ENCODE data around the gene GRB10.

Gene GRB10

DNA sequence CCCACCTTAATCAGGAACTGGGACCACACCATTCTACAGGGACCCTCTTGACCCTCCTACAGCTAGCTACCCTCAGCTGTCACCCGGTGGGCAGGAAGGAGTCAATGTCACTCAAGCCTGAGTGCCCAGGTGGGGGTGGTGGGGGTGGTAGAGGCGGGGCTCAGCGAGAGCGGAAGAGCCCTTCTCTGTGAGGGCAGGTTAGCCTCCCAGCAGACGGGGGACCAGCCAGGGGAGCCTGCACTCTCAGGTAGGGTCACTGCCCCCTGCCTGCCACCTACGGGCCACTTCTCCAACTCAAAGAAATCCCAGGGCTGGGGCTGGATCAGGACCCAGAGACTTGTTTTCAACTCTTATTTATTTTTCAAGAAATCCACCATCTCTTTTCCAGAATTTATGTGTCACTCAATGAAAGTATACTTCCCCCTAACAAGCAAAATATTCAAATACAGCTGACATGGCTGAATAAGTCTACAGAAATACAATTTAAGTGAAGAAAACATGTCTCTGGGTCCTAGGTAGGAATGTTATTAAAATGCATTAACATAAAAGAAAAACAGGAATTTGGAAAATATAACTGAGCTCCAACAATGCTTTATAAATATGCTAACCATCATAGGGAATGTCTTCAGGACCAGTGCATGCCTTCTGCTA is 154.1 kb downstream of the GRB10 start:
- DNase-seq: no peak

DNA sequence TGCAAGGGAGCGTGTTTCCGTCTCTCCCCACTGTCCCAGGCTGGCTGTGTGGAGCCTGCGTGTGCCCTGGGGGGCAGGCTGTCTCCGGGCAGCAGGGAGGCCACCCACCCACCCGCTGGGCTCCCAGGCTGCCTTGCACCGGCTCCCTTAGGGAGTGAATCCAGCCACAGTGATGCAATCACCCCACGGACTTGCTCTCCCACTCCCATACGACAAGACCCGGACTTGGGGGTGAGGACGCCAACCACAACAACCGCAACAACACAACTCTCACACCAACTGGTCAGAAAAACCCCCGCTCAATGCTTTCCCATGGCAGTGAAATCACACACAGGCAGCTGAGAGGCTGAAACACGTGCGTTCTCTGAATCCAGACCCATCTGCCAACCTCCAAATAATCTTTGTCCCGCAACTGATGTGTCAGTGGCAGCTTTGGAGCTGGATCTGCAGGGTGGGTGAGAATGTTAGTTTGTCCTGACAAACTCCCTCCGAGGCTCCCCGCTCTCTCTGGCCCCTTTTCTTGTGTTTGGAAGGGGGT is 154.8 kb downstream of the GRB10 start:
- no peak for DNase-seq

DNA sequence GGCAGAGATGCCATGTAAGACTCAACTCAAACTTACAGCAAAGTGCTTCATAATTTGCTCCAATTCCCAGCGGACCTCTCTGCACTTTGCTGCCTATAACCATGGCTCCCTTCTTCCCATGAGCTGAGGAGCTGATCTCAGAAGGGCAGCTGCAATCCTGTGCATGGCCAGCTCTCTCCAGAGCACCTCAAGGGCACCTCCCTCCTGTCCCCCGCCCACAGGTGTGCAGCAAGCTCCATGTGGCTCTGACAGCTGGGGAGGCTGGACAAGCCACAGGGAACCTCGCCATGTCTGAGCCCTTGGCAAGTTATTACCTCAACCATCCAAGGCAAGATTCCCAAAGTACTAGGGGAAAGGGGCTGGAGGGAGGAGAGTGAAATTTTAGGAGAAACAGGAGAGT is 156.4 kb downstream of the GRB10 start:
- no peak for DNase-seq

DNA sequence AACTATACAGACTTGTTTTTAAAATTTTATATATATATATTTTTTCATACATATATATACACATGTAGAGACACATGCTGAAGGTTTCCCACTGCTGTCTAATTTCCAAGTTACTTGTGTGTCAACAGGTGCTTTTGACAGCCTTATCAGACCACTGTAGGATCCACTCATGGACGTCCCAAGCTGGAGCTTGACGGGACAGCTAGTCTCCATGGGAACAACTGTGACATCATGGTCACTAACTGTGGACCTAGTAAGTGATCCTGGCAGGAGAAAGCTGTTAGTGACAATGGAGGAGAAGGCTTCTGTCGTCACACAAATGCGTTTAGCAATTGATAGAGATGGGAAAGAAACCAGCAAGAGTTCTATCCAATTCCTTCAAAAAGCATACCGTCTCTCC is 157.3 kb downstream of the GRB10 start:
- no peak for DNase-seq

DNA sequence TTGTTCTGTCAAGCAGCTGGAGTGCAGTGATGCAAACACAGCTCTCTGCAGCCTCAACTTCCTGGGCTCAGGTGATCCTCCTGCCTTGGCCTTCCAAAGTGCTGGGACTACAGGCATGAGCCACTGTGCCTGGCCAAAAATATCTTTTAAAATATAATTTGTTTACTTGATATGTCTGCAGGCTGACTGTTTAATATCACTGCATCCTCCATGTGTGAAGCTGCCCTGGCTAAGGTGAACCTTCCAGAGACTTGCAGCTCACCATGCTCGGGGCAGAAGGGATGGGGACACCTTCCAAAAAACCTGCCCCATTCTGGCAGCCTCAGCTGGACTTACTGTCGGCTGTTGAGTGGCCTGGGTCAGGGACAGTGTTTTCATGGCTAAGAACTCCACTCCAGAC is 159.9 kb downstream of the GRB10 start:
- DNase-seq: no peak

DNA sequence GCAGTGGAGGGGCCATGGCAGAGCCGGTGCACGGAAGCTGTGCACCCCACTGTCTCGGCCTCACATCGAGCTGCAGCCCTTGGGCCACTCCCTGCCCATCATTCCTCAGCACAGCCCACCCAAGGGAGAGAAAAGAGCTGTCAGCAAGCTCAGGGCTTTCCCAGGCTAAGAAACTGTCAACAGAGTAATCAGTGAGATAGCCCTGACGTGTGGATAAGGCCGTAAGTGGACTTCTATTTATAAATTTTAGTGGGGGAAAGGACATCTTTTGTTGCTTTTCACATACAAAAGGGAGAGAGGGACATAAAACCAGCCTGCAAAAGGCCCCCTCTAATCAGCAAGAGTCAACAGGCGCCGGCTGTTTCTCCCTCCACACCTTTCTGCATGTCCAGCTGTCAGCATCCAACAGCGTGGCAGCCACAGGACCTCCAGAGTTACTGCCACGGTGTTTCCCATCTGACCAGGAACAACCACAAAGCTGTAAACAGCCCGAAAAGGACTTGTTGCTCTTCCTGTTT is 160.7 kb downstream of the GRB10 start:
- DNase-seq: no peak

DNA sequence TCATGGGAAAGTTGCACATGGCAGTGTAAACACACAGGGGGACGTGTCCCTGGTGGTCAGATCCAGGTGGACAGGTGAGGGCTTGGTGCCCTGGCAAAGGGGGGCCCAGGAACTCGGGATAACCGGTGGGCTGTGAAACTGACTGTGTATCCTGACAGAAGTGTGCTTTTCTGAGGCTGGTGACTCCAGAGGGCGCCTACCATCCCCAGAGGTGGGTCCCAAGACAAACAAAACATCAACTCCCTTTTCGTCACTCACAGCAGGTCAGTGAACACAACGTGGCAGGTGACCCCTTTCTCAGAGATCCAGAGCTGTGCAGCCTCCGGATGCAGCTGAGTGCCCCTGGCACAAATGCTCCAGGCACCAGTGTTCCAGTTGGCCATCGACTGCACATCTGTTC is 161.5 kb downstream of the GRB10 start:
- no peak for DNase-seq

DNA sequence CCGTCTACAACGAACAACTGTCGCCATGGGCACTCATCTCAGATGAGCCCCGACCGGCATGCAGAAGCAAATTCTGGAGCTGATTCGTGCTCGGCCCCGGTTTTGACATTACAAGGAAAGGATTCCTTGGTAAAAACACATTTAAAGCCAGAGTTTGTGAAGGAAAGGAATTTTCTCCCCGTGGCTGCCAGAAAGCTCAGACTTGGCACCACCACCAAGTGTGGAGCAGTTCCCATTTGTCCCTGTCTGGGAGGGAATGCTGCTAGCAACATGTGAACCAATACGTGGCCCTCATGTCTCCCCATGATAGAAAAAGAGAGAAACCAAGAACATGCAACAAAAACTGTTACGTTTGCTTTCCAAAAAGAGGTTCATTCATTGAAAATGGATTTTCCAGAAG is 162.3 kb downstream of the GRB10 start:
- DNase-seq: no peak

DNA sequence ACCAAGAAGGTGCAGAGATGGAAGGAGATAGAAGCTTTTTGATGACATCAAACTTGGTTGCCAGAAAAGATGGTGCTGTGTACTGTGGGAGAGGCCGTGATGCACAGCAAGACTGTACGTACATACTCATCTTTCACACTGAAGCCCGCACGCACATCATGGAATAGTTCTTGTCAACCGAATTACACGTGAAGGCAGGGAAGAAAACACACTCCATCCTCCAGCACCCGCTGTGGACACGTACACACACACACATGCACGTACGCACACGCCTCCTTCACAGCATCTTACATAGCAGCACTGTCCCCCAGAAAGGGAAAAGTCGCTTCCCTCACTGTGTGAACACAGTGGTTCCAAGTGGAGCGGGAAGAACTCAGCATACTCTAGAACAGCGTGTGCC is 163.0 kb downstream of the GRB10 start:
- DNase-seq: no peak

DNA sequence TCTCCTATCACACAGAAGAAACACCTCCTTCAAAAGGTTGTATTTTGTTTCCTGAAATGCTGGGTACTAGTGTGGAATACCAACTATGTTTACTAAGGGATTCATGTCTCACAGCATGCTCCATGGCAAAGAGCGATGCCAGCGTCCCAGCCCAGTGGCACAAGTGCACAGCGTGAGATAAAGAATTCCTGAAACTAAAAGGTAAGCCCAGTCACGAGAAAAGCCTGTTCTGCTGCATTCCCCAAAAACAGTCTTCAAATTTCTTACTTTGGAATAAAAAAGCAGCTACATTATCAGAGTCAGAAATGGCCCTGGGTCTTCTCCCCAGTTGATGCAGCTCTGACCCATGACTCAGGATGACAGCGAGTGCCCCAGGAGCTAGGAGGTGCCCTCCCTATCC is 164.4 kb downstream of the GRB10 start:
- no peak for DNase-seq

DNA sequence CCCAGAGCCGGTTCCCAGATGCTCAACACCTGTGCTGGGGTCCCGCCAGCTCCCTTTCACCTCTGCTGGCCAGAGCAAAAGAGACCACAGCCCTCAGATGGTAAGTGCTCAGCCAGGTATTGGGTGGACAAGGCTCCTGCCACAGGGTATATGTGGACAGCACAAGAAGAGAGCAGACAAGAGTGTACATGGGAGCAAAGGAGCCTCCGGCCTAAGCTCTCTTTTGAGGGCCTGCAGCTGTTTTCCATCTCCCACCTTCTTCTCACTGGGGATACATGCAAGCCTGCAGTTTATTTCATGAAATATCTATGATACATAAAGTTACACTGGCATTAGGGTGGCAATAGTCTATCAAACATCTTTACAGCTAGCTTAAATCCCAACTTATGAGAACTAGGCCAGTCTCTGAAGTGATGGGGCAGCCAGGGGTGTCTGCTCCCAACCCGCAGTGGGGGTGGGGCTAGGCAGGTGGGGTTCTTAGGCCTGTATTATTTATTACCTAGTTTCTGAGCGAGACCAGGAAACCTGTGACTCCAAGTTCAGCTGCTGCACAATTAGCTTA is 167.1 kb downstream of the GRB10 start:
- DNase-seq: no peak

DNA sequence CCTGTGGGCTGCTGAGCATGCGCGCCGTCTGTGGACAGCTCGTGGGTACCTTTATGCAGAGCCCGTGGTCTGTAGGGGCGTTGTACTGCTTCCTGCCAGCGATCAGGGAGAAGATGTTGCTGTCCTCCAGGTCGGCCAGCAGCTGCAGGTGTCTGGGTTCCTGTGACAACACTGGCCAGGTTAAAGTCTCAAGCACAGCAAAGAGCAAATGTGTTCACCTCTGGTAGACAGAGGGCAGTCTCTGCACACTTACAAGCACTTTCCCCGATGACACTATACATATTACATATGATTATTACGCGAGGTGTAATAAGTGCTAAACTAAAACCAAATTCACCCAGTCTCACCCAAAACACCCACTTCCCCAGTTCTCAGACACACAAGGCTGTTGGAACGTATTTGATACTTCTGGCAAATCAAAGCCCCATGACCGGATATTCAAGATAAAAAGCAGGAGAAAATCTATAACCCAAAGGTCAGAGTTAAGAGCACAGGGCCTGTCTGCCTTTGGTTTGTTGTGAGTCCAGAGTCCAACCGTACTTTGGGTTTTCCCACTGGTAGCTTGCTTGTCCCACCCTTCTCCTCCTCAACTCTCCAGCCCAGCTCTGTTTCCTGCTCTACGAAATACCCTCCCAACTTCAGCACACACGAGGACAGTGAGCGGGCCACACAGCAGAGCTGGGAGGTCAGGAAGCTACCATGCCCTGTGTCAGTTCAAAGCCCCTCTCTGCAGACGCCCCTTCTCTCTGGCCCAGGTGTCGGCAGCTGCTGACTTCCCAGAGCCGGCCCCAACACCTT is 167.8 kb downstream of the GRB10 start:
- no peak for DNase-seq

DNA sequence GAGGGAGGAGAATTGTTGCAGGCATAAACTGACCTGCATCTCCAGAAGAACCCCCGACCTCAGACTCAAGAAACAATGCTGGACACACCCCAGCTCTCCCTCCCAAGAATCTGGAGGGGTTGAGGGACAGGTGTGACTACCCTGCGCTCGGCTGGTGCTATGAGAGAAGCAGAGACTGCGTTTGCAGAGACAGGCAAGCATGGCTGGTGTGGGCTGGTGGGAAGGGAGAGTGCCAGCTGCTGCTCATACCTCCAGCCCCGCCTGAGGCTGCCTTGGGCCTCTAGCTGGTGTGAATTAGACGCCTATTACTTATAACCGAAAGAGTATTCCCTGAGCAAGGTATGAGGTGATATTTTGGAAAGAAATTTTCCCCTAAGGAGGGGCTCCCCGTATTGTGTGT is 169.2 kb downstream of the GRB10 start:
- DNase-seq: no peak

DNA sequence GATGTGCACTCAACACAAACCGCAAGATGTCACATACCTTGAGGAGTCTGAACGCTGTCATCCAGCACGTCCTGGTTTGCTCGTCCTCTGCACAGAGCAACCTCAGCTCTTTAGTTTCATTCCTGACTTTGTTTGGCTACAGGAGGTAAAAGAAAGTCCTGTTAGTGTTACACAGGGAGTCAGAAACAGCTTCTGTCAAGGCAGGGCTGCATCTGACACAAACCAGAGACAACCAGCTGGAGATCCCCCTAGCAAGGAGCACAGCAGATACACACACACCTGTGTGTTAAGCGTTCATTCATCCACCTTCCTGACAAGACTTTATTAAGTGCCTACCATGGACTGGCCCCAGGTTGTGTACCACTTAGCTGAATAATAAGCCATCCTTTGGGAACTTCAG is 170.0 kb downstream of the GRB10 start:
- DNase-seq: no peak

DNA sequence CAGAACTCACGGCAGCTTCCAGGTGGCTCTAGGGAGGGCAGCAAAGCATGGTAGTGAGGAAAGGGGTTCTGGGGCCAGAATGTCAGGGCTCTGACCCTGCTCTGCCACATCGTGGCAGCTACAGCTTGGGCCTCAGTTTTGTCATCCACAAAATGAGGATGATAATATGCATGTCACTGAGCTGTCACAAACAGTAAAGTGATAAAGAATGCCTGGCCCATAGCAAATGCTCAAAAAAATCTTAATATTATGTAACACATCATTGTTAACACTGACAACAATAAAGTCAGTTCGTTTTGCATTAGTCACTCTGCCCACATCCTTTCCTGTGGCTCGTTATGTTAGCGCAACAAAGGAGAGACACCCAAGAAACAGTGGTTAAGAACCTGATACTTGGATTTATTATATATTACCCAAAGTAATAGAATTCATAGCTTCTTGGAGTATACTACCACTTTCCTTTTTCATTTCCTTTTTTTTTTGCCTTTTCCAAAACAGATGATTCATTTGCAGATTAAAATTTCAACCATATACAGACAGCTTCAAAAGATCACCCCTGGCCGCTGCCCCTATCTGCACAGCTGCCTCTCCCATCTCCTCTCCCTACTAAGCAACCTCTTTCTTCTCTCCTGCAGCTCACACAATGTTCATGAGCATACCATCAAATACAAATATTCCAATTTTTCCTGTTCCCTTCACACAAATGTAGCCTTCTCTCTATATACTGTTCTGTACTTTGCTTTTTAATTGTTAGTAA is 172.0 kb downstream of the GRB10 start:
- DNase-seq: no peak

DNA sequence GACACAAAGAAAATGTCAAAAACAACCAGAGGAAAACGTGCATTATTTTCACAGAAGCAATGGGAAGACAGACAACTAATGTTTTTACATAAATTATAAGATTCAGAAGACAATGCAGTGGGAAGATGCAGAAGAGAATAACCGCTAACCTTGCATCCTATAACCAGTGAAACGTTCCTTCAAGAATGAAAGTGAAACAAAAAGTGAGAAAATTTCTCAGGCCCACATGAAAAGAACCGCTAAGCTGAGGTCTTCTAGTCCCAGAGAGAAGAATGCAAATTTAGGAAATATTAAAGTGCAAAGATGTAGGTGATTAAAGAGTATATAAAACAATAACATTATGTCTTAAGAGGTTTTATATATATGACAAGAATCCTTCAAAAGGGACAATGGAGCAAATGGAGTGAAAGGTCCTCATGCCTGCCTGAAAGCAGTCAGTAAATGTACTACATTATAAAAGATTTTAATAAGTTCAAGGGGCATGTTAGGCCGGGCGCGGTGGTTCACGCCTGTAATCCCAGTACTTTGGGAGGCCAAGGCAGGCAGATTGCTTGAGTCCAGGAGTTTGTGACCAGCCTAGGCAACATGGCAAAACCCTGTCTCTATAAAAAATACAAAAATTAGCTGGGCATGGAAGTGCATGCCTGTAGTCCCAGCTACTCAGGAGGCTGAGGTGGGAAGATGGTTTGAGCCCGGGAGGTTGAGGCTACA is 174.3 kb downstream of the GRB10 start:
- no peak for DNase-seq

DNA sequence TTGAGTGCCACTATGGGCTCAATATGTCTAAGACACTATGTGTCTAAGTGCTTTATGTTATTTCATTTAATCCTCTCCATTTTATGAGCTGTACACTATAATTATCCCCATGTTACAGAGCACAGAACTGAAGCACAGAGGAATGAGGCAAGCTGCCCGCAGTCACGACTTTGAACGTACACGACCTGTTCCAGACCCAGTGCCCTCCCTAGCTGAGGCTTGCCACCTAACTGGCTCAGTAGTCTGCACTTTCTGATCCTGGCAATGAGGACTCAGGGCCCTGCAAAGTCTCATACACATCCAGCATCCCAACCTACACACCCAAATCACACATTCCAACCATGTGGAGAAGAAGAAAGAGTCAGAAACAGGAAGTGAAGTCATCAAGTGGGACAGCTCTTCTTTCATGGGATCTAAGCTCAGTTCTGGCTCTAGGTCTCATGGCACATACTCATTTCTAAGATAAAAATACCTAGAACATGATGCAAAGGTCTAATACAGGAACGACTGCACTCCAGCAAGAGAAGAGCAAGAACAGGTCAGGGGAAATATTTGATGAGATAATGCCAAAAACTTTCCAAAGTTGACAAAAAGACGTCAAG is 175.1 kb downstream of the GRB10 start:
- no peak for DNase-seq

DNA sequence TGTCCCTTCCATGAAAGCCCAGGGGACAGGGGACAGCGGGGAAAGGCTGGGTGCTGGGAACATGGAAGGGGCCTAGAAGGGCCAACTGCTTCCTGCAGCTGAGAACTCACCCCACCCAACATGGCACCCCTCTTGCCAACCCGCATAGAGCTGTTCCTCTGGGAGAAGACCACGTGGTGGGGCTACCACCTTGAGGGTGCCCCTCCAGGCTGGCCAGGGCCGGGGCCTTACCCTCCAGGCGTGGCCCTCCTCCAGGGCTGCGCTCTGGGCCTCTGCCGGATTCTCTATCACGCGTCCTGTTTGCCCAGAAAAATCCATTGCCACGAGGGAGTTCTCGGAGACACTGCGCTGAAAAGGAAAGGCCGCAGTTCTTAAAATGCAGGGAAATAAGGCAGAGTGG is 177.6 kb downstream of the GRB10 start:
- DNase-seq: no peak

DNA sequence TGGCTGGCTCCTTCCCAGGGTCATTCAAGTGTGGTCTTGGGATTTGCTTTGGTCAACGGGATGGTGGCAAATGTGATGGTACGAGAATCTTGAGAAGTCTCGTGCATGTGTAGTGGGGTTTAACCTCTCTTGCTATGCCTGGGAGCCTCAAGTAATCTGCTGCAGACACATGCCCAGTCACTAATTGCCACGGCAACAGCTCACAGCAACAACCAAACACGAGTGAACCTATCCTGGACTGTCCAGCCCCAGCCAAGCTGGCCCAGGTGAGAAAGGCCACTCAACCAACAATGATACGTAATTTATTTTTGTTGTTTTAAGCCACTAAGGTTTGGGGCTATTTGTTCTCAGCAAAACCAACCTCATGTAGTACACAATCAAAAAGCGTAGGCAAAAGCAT is 179.4 kb downstream of the GRB10 start:
- DNase-seq: no peak

DNA sequence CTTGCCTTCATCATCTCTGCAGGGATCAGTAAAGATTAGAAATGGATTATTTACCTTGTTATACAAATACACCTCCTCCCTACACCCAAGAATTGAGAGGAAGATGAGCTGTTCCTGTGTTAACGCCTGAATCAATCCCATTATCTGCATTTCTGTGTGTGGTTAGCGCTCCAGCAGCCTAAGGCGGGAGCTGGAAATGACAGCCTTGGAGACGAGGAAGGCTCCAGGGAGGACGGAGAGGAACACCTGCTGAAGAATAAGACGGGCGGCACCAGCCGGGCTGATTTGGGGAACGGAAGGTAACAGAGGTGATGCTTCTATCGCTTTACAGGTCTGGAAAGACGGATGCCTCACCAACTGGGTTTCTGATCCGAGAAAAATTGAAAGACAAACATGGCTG is 183.3 kb downstream of the GRB10 start:
- no peak for DNase-seq

DNA sequence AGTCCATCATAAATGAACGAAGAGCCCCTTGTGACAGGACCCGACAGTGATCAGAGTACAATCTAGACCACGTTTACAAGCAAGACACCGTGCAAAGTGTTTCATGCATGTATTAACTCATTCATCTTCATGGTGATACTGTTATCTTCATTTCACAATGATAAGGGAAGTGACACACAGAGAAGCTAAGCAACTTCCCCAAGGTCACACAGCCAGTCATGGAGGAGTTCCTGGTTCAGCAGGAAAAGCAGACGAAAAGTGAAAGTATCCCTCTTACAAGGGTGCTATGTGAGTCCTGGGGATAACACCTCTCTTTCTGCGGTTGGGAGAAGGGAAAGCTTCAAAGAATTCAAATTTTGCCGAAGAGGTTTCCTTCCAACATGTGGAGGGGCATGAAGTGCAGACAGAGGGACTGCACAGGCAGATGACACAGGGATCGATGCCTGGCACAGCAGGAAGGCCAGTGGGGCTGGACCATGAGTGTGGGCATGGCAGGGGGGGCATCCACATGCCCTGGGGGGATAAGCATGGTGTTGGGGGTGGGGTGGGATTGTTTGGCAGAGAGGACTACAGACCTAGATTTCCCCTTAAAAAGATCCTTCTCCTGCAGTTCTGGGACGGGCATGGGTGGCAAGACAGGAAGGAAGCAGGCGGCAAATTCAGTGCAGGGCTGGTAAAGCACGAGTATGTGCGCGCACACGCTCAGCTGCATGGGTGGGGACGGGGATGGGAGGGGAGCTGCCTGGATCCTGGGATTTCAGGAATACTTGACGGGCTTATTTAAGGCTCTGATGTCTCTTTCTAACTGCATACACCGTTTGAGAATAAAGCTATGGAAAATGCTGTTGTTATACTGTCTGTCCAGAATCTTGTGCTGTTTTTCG is 184.0 kb downstream of the GRB10 start:
- no peak for DNase-seq
